Smooth muscle cell (in vitro differentiated cells): ENCODE data around the gene TSR3. TPM values are rescaled to one million over a fixed set of nuclear protein-coding genes. Genes with fewer than 3 reads are reported as not detected.

ENCODE experiments used
- DNase-seq: peaks from one replicate; lab custom pipeline; 2025; ENCODE audit not compliant: unreplicated experiment; lab: John Stamatoyannopoulos, UW
- H2AFZ ChIP-seq: fragments of 200-600 bp; sonication (generic); 2 replicates; pipeline ENCODE4 v1.6.0; 2016; ENCODE audit warnings: antibody characterized with exemption, low read depth, mild to moderate bottlenecking
- H3F3A ChIP-seq: fragments of 200-600 bp; sonication (generic); 2 replicates; pipeline ENCODE4 v1.6.0; 2017; ENCODE audit warnings: antibody characterized with exemption, low read depth
- H3K27ac ChIP-seq: fragments of 200-600 bp; sonication (generic); 2 replicates; pipeline ENCODE4 v1.5.1; 2016; ENCODE audit warnings: low read depth, mild to moderate bottlenecking
- H3K27me3 ChIP-seq: fragments of 200-600 bp; sonication (generic); 2 replicates; pipeline ENCODE4 v1.6.1; 2016; ENCODE audit warnings: low read depth, mild to moderate bottlenecking
- H3K36me3 ChIP-seq: fragments of 200-600 bp; sonication (generic); 2 replicates; pipeline ENCODE4 v1.5.1; 2016; ENCODE audit warnings: low read depth
- H3K4me1 ChIP-seq: fragments of 200-600 bp; sonication (generic); 2 replicates; pipeline ENCODE4 v1.5.1; 2016; ENCODE audit warnings: low read depth
- H3K4me2 ChIP-seq: fragments of 200-600 bp; sonication (generic); 2 replicates; pipeline ENCODE4 v1.6.0; 2016; ENCODE audit warnings: mild to moderate bottlenecking
- H3K4me3 ChIP-seq: fragments of 200-600 bp; sonication (generic); 2 replicates; pipeline ENCODE4 v1.5.1; 2016; ENCODE audit warnings: mild to moderate bottlenecking
- H3K79me2 ChIP-seq: fragments of 200-600 bp; sonication (generic); 2 replicates; pipeline ENCODE4 v1.6.0; 2016; ENCODE audit warnings: low read depth, mild to moderate bottlenecking
- H3K9ac ChIP-seq: fragments of 200-600 bp; sonication (generic); 2 replicates; pipeline ENCODE4 v1.6.0; 2016; ENCODE audit warnings: low read depth
- H3K9me3 ChIP-seq: fragments of 200-600 bp; sonication (generic); replicated peaks from 2 replicates; pipeline ENCODE4 v1.5.1; 2016; ENCODE audit warnings: low read depth
- H4K20me1 ChIP-seq: fragments of 200-600 bp; sonication (generic); 2 replicates; pipeline ENCODE4 v1.6.0; 2016; ENCODE audit warnings: low read depth
- CTCF ChIP-seq: fragments of 200-600 bp; sonication (generic); IDR thresholded peaks from 2 replicates; pipeline ENCODE4 v1.5.1; 2017; ENCODE audit warnings: borderline replicate concordance, mild to moderate bottlenecking, antibody characterized with exemption; ENCODE audit not compliant: insufficient read depth, poor library complexity, severe bottlenecking
- WGBS: methylation state at CpG from one replicate; pipeline ENCODE4 v1.1.7; 2016; ENCODE audit warnings: low lambda C conversion rate; 5-methylcytosine and 5-hydroxymethylcytosine counted together
- polyA plus RNA-seq: library from polyadenylated mRNA; unstranded; fragments of >200 nt; fragmentation: Nextera tagmentation; extraction: Ambion mirVana; gene quantifications from 2 replicates; pipeline ENCODE4 v1.2.1, GENCODE V29; 2016
- total RNA-seq: library from RNA; depleted of rRNA; stranded (reverse); fragments of >200 nt; gene quantifications from 2 replicates; pipeline ENCODE4 v1.2.3, GENCODE V29; 2014

TSR3 gene
- total and polyA plus RNA-seq, 2 experiments from 2014 or later = 54.9 to 142 TPM

DNA sequence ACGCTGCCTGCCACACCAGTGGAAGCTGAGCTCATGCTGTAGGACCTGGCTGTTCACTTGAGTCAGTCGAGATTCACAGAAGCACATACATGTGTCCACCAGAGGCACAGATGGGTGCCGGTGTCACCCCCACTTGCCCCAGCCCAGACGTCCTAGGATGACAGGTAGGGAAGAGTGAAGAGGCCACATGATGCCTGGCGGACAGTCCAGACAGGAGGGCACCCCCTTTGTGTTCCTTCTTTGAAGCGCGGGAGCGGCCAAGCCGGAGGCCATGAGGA is 33.5 kb downstream of the TSR3 start:
- Histone ChIP-seq H3K27ac (no peak overlapping the region), H3K4me1 (no peaks in the 10 kb centered on the region), H3K79me2 (peaks cover 56% of the 10 kb centered on the region), H3F3A (no peaks in the 10 kb centered on the region), H3K9me3 (no peaks in the 10 kb centered on the region), H4K20me1 (peaks cover 84% of the 10 kb centered on the region), H3K27me3 (no peaks in the 10 kb centered on the region), H3K4me3 (no peak overlapping the region), H3K36me3 (peaks cover 11% of the 10 kb centered on the region), H2AFZ (no peak overlapping the region), H3K9ac (no peak overlapping the region), H3K4me2 (no peak overlapping the region)
- DNase-seq = no peak
- 88% methylated on average over 9 of the region's 9 CpGs for WGBS
- no peak for TF ChIP-seq CTCF

DNA sequence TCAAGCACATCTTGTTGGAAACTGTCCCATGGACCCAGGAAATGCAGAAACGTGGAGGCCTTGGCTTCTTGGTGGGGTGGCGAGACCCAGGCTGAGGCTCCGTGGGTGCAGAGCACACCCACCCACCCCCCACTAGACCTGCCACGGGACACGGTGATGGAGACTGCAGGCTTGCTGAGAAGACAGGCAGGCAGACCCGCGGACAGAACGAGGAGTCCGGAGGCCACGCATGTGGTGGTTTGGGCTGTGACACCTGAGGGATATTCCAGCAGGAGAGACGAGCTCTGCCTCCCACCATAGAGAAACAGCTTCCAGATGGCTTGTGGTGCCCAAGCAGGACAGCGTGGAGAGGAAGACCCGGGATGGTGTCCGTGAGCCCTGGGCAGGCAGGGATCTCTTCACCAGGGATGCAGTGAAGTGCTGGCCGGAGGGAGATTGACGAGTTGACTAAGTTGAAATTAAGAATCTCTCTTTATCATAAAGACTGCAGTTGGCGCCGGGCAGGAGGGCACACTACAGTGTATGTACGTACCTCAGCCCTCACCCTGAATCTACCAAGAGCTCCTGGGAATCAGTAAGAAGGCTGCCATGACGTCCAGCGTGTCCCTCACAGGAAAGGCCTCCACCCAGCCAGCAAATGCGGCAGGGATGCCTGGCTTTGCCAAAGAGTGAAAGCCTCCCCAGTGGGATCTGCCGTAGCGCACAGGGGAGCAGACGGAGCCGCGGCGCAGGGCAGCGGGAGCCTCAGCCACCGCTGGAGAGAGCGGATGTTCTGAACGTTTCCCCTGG is 34.0 kb downstream of the TSR3 start:
- Histone ChIP-seq H3K9me3 (no peaks in the 10 kb centered on the region), H2AFZ (no peak overlapping the region), H4K20me1 (peaks cover 84% of the 10 kb centered on the region), H3K4me3 (no peak overlapping the region), H3K79me2 (peaks cover 61% of the 10 kb centered on the region), H3K4me2 (no peak overlapping the region), H3K27me3 (no peaks in the 10 kb centered on the region), H3K27ac (no peak overlapping the region), H3F3A (no peaks in the 10 kb centered on the region), H3K4me1 (no peaks in the 10 kb centered on the region), H3K36me3 (peaks cover 11% of the 10 kb centered on the region), H3K9ac (no peak overlapping the region)
- TF ChIP-seq CTCF = no peak
- no peak for DNase-seq
- WGBS = 98% methylated on average over 32 of the region's 32 CpGs

DNA sequence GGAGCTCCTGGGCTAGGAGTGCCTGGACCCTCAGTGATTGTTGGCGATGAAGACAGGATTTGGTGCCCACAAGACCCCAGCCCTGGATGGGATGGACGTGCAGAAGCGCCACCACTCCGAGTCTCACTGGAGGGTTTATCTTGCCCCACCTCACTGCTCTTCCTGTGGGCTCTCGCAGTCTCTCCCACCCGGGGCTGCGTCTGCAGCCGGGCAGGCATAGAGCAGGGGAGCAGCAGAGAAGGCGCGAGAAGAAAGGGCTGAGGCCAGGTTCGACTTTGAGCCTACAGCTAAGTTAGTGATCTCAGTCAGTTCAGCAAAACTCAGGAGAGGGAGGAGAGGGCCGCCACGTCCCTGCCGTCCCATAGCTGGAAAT is 35.7 kb downstream of the TSR3 start:
- H3K27ac ChIP-seq = no peak overlapping the region
- H3K4me3 ChIP-seq = no peak overlapping the region
- H4K20me1 ChIP-seq = peaks cover 96% of the 10 kb centered on the region
- 94% methylated on average over 14 of the region's 14 CpGs for WGBS
- H3K79me2 ChIP-seq = peaks cover 78% of the 10 kb centered on the region
- H3K4me1 ChIP-seq = peaks cover 12% of the 10 kb centered on the region
- no peaks in the 10 kb centered on the region for H3K9me3 ChIP-seq
- no peaks in the 10 kb centered on the region for H3F3A ChIP-seq
- H3K4me2 ChIP-seq = no peak overlapping the region
- H2AFZ ChIP-seq = no peak overlapping the region
- no peak for TF ChIP-seq CTCF
- H3K36me3 ChIP-seq = peaks cover 11% of the 10 kb centered on the region
- DNase-seq = no peak
- no peak overlapping the region for H3K9ac ChIP-seq
- no peaks in the 10 kb centered on the region for H3K27me3 ChIP-seq
